Stimulated activated CD8-positive, alpha-beta memory T cell treated with anti-CD3 and anti-CD28 coated beads, Interleukin-12 subunit alpha, Interleukin-12 subunit beta, amount 100 ng/mL, for 1 hour (primary cell): ENCODE measurements around the gene CLTRN.
"Not testable (repeated sequence)": the region's sequence is repeated elsewhere in the genome, so short reads cannot be mapped to it uniquely, and the experiment has no call there.

ENCODE experiments used
- DNase-seq: peaks from one replicate; pipeline ENCODE4 v3.0.0-alpha.2; 2020; ENCODE audit warnings: low read depth

Gene CLTRN

GRCh38 chrX:15647510-15647909 is 17.1 kb downstream of the CLTRN start:
- not testable (repeated sequence) for DNase-seq

- DNase-seq: no peak
Observed at GRCh38 chrX:15646543-15646942, 18.1 kb downstream of the CLTRN start.

GRCh38 chrX:15646031-15646430 is 18.6 kb downstream of the CLTRN start:
- DNase-seq: no peak

GRCh38 chrX:15645266-15645665 is 19.3 kb downstream of the CLTRN start:
- no peak for DNase-seq

- no peak for DNase-seq
Observed at GRCh38 chrX:15644560-15644872, 20.1 kb downstream of the CLTRN start.

GRCh38 chrX:15643786-15644559 is 20.6 kb downstream of the CLTRN start:
- DNase-seq: no peak

- no peak for DNase-seq
Observed at GRCh38 chrX:15631637-15632036, 33.0 kb downstream of the CLTRN start.

- no peak for DNase-seq
Observed at GRCh38 chrX:15623054-15623453, 41.6 kb downstream of the CLTRN start.

- DNase-seq: no peak
Observed at GRCh38 chrX:15619053-15619755, 45.4 kb downstream of the CLTRN start.

GRCh38 chrX:15617111-15617510 is 47.5 kb downstream of the CLTRN start:
- no peak for DNase-seq

GRCh38 chrX:15616531-15616930 is 48.1 kb downstream of the CLTRN start:
- DNase-seq: no peak

- no peak for DNase-seq
Observed at GRCh38 chrX:15607067-15607466, 57.5 kb downstream of the CLTRN start.

GRCh38 chrX:15606136-15606535 is 58.5 kb downstream of the CLTRN start:
- no peak for DNase-seq

GRCh38 chrX:15605226-15605625 is 59.4 kb downstream of the CLTRN start:
- no peak for DNase-seq

- DNase-seq: no peak
Observed at GRCh38 chrX:15602761-15603160, 61.8 kb downstream of the CLTRN start.

GRCh38 chrX:15601932-15602331 is 62.7 kb downstream of the CLTRN start:
- no peak for DNase-seq

GRCh38 chrX:15600745-15601144 is 63.9 kb downstream of the CLTRN start, which contains the start of gene ACE2:
Gene ACE2 (minus strand): TSS chrX:15600960. CDS start chrX:15600911, 49 bp downstream.
- DNase-seq: no peak

- DNase-seq: no peak
Observed at GRCh38 chrX:15600049-15600448, 64.6 kb downstream of the CLTRN start.

- DNase-seq: no peak
Observed at GRCh38 chrX:15599461-15599860, 65.1 kb downstream of the CLTRN start.

GRCh38 chrX:15598026-15598425 is 66.6 kb downstream of the CLTRN start:
- no peak for DNase-seq

- DNase-seq: no peak
Observed at GRCh38 chrX:15594371-15594770, 70.2 kb downstream of the CLTRN start.

GRCh38 chrX:15579778-15580747 is 84.5 kb downstream of the CLTRN start:
- DNase-seq: no peak
